CMK (cell line): ENCODE measurements around the gene LRRC75B.
A peak's percentile ranks its signal among the peaks of the same experiment; 100 is the strongest.
"Not testable (repeated sequence)": the region's sequence is repeated elsewhere in the genome, so short reads cannot be mapped to it uniquely, and the experiment has no call there.

Experiments
- DNase-seq: peaks from one replicate; pipeline ENCODE4 v3.0.0-alpha.2; 2010; ENCODE audit warnings: low read depth

LRRC75B gene

GRCh38 chr22:24592851-24593558, at the start of gene LRRC75B:
Gene LRRC75B, minus strand, starts transcription at chr22:24593073. Its CDS starts 34 bp downstream, at chr22:24593039.
- peak; percentile 72 for DNase-seq

- DNase-seq: not testable (repeated sequence)
Measured at GRCh38 chr22:24642307-24642706, 49.4 kb upstream of the LRRC75B start.

- not testable (repeated sequence) for DNase-seq
Measured at GRCh38 chr22:24636513-24636912, 43.6 kb upstream of the LRRC75B start.

GRCh38 chr22:24634776-24635389, 42.0 kb upstream of the LRRC75B start:
- DNase-seq: peak; percentile 31

- DNase-seq: peak; percentile 21
Measured at GRCh38 chr22:24633231-24634023, 40.6 kb upstream of the LRRC75B start.

- DNase-seq: not testable (repeated sequence)
Measured at GRCh38 chr22:24632642-24633041, 39.8 kb upstream of the LRRC75B start.

- not testable (repeated sequence) for DNase-seq
Measured at GRCh38 chr22:24631430-24632122, 38.7 kb upstream of the LRRC75B start.

- not testable (repeated sequence) for DNase-seq
Measured at GRCh38 chr22:24630812-24631427, 38.0 kb upstream of the LRRC75B start.

GRCh38 chr22:24629069-24629468, 36.2 kb upstream of the LRRC75B start:
- DNase-seq: not testable (repeated sequence)

GRCh38 chr22:24627911-24628310, 35.0 kb upstream of the LRRC75B start:
- not testable (repeated sequence) for DNase-seq

GRCh38 chr22:24622596-24622995, 29.7 kb upstream of the LRRC75B start:
- not testable (repeated sequence) for DNase-seq

GRCh38 chr22:24621244-24621643, 28.4 kb upstream of the LRRC75B start:
- not testable (repeated sequence) for DNase-seq

GRCh38 chr22:24614794-24615193, 21.9 kb upstream of the LRRC75B start:
- not testable (repeated sequence) for DNase-seq

- not testable (repeated sequence) for DNase-seq
Measured at GRCh38 chr22:24609888-24610287, 17.0 kb upstream of the LRRC75B start.

GRCh38 chr22:24608327-24608726, 15.5 kb upstream of the LRRC75B start:
- DNase-seq: not testable (repeated sequence)

GRCh38 chr22:24607429-24607983, 14.6 kb upstream of the LRRC75B start:
- not testable (repeated sequence) for DNase-seq

- DNase-seq: not testable (repeated sequence)
Measured at GRCh38 chr22:24606340-24606739, 13.5 kb upstream of the LRRC75B start.

GRCh38 chr22:24603770-24604629, 11.1 kb upstream of the LRRC75B start:
- not testable (repeated sequence) for DNase-seq

GRCh38 chr22:24602847-24603769, 10.2 kb upstream of the LRRC75B start, which contains the start of gene GGT1:
Gene GGT1, plus strand, starts transcription at chr22:24603193. Its CDS starts 7,889 bp downstream, at chr22:24611082.
- DNase-seq: not testable (repeated sequence)
